DMS153 (cell line): Measurements from ENCODE around the gene CKS1B.

Source experiments
- DNase-seq: peaks from one replicate; lab custom pipeline; 2025; lab: John Stamatoyannopoulos, UW

The CKS1B gene

GRCh38 chr1:155015527-155016230, 41.2 kb downstream of the CKS1B start:
- DNase-seq, result no peak

- DNase-seq, result no peak
These were observed 41.9 kb downstream of the CKS1B start for GRCh38 chr1:155016231-155016831.

- no peak for DNase-seq
These were observed 42.8 kb downstream of the CKS1B start for GRCh38 chr1:155017041-155017945.

- no peak for DNase-seq
These were observed 43.5 kb downstream of the CKS1B start for GRCh38 chr1:155017946-155018316.

- DNase-seq, result no peak
These were observed 44.3 kb downstream of the CKS1B start for GRCh38 chr1:155018617-155019348.

GRCh38 chr1:155019377-155020245, 45.1 kb downstream of the CKS1B start:
- DNase-seq, result no peak

GRCh38 chr1:155022136-155022926, 47.9 kb downstream of the CKS1B start:
- no peak for DNase-seq

GRCh38 chr1:155022927-155023236, 48.4 kb downstream of the CKS1B start:
- DNase-seq, result peak; percentile 81

- DNase-seq, result no peak
These were observed 49.1 kb downstream of the CKS1B start for GRCh38 chr1:155023627-155024026.

- no peak for DNase-seq
These were observed 49.8 kb downstream of the CKS1B start for GRCh38 chr1:155024315-155024714.

GRCh38 chr1:155026154-155026553, 51.7 kb downstream of the CKS1B start:
- DNase-seq, result no peak

- no peak for DNase-seq
These were observed 52.1 kb downstream of the CKS1B start for GRCh38 chr1:155026588-155026987.
